ENCODE measurements around the gene SERGEF.

The SERGEF gene

DNA sequence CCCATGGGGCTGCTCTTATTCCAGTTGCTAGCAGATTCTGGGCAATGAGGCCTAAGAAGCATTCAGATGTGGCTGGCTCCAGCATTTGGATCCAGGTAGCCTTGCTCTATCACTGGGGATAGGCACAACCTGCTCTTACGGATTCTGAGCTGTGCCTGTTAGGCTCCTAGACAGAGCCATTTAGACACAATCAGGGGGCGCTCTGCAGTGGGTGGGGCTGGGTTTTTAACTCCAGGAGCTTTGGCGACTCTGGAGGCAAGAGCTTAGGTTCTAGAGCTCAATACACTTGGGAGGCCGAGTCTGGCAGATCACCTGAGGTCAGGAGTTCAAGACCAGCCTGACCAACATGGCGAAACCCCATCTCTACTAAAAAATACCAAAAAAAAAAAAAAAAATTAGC, 246.3 kb downstream of the SERGEF start:
- H2BK120ac ChIP-seq (ENCODE audit: low read depth, low read length): no peak overlapping the region
- H3K4ac ChIP-seq (ENCODE audit: low read depth, low read length): no peak overlapping the region
- H2BK15ac ChIP-seq (replicated peaks; ENCODE audit: low read depth): no peak overlapping the region
- H3K4me3 ChIP-seq (ENCODE audit: low read length): no peak overlapping the region
- no peak overlapping the region for H3K9ac ChIP-seq (ENCODE audit: low read length)
- H2BK5ac ChIP-seq (ENCODE audit: low read length): no peak overlapping the region
- no peak overlapping the region for H3K56ac ChIP-seq (ENCODE audit: low read length)
- no peaks in the 10 kb centered on the region for H3K79me1 ChIP-seq (ENCODE audit: low read length)
- no peak overlapping the region for H3K4me2 ChIP-seq (ENCODE audit: low read length)
- no peak overlapping the region for H2AK5ac ChIP-seq (ENCODE audit: low read length)
- H3K4me1 ChIP-seq (ENCODE audit: control insufficient read depth, low read depth, low read length): no peaks in the 10 kb centered on the region
- no peak overlapping the region for H3K27ac ChIP-seq (ENCODE audit: low read depth, low read length)
- no CpG with 5 or more reads among the region's 5 CpGs for WGBS (ENCODE audit: extremely low coverage, insufficient coverage, low lambda C conversion rate)
- no peak overlapping the region for H3K23ac ChIP-seq (ENCODE audit: low read length)
- H4K5ac ChIP-seq (ENCODE audit: low read length): no peak overlapping the region
- H3K79me2 ChIP-seq (ENCODE audit: control insufficient read depth, insufficient read depth, low read length): no peaks in the 10 kb centered on the region
- no peaks in the 10 kb centered on the region for H3K27me3 ChIP-seq (ENCODE audit: insufficient read depth, low read length, poor library complexity)
- no peak overlapping the region for H4K8ac ChIP-seq (ENCODE audit: low read depth, low read length)
- DNase-seq: no peak
- H3K36me3 ChIP-seq (ENCODE audit: control insufficient read depth, insufficient read depth, low read length): no peaks in the 10 kb centered on the region
- no peak overlapping the region for H3K18ac ChIP-seq (ENCODE audit: low read length)

GRCh38 chr11:17766073-17766359, 246.8 kb downstream of the SERGEF start:
- H2BK5ac ChIP-seq (ENCODE audit: low read length): no peak overlapping the region
- no peak overlapping the region for H3K56ac ChIP-seq (ENCODE audit: low read length)
- H3K79me1 ChIP-seq (ENCODE audit: low read length): no peaks in the 10 kb centered on the region
- H3K9ac ChIP-seq (ENCODE audit: low read length): no peak overlapping the region
- H3K18ac ChIP-seq (ENCODE audit: low read length): no peak overlapping the region
- no peak overlapping the region for H2BK15ac ChIP-seq (replicated peaks; ENCODE audit: low read depth)
- H4K5ac ChIP-seq (ENCODE audit: low read length): no peak overlapping the region
- no peak for DNase-seq
- H4K8ac ChIP-seq (ENCODE audit: low read depth, low read length): no peak overlapping the region
- no peaks in the 10 kb centered on the region for H3K4me1 ChIP-seq (ENCODE audit: control insufficient read depth, low read depth, low read length)
- H3K27ac ChIP-seq (ENCODE audit: low read depth, low read length): no peak overlapping the region
- no peaks in the 10 kb centered on the region for H3K27me3 ChIP-seq (ENCODE audit: insufficient read depth, low read length, poor library complexity)
- H3K36me3 ChIP-seq (ENCODE audit: control insufficient read depth, insufficient read depth, low read length): no peaks in the 10 kb centered on the region
- no peak overlapping the region for H3K23ac ChIP-seq (ENCODE audit: low read length)
- no peak overlapping the region for H2AK5ac ChIP-seq (ENCODE audit: low read length)
- no peak overlapping the region for H3K4me2 ChIP-seq (ENCODE audit: low read length)
- H3K4ac ChIP-seq (ENCODE audit: low read depth, low read length): no peak overlapping the region
- WGBS (ENCODE audit: extremely low coverage, insufficient coverage, low lambda C conversion rate): no CpG with 5 or more reads among the region's 8 CpGs
- no peaks in the 10 kb centered on the region for H3K79me2 ChIP-seq (ENCODE audit: control insufficient read depth, insufficient read depth, low read length)
- H2BK120ac ChIP-seq (ENCODE audit: low read depth, low read length): no peak overlapping the region
- no peak overlapping the region for H3K4me3 ChIP-seq (ENCODE audit: low read length)

GRCh38 chr11:17765356-17766072, 247.3 kb downstream of the SERGEF start:
- no peak overlapping the region for H3K27ac ChIP-seq (ENCODE audit: low read depth, low read length)
- no peak overlapping the region for H4K8ac ChIP-seq (ENCODE audit: low read depth, low read length)
- no peaks in the 10 kb centered on the region for H3K27me3 ChIP-seq (ENCODE audit: insufficient read depth, low read length, poor library complexity)
- no peak overlapping the region for H3K18ac ChIP-seq (ENCODE audit: low read length)
- no peak overlapping the region for H3K23ac ChIP-seq (ENCODE audit: low read length)
- H4K5ac ChIP-seq (ENCODE audit: low read length): no peak overlapping the region
- H3K56ac ChIP-seq (ENCODE audit: low read length): no peak overlapping the region
- no peaks in the 10 kb centered on the region for H3K79me1 ChIP-seq (ENCODE audit: low read length)
- no peak overlapping the region for H3K9ac ChIP-seq (ENCODE audit: low read length)
- no peak overlapping the region for H2BK5ac ChIP-seq (ENCODE audit: low read length)
- H2BK120ac ChIP-seq (ENCODE audit: low read depth, low read length): no peak overlapping the region
- no peak overlapping the region for H2AK5ac ChIP-seq (ENCODE audit: low read length)
- no peak overlapping the region for H3K4me2 ChIP-seq (ENCODE audit: low read length)
- no peaks in the 10 kb centered on the region for H3K4me1 ChIP-seq (ENCODE audit: control insufficient read depth, low read depth, low read length)
- no CpG with 5 or more reads among the region's 13 CpGs for WGBS (ENCODE audit: extremely low coverage, insufficient coverage, low lambda C conversion rate)
- H3K36me3 ChIP-seq (ENCODE audit: control insufficient read depth, insufficient read depth, low read length): no peaks in the 10 kb centered on the region
- no peak overlapping the region for H3K4ac ChIP-seq (ENCODE audit: low read depth, low read length)
- H3K4me3 ChIP-seq (ENCODE audit: low read length): no peak overlapping the region
- H2BK15ac ChIP-seq (replicated peaks; ENCODE audit: low read depth): no peak overlapping the region
- DNase-seq: peak; percentile 63
- no peaks in the 10 kb centered on the region for H3K79me2 ChIP-seq (ENCODE audit: control insufficient read depth, insufficient read depth, low read length)

GRCh38 chr11:17764446-17765218, 248.2 kb downstream of the SERGEF start:
- H3K9ac ChIP-seq (ENCODE audit: low read length): no peak overlapping the region
- no peak overlapping the region for H2BK120ac ChIP-seq (ENCODE audit: low read depth, low read length)
- no peak overlapping the region for H3K23ac ChIP-seq (ENCODE audit: low read length)
- no peaks in the 10 kb centered on the region for H3K27me3 ChIP-seq (ENCODE audit: insufficient read depth, low read length, poor library complexity)
- no peaks in the 10 kb centered on the region for H3K79me2 ChIP-seq (ENCODE audit: control insufficient read depth, insufficient read depth, low read length)
- H3K4me3 ChIP-seq (ENCODE audit: low read length): no peak overlapping the region
- no peaks in the 10 kb centered on the region for H3K79me1 ChIP-seq (ENCODE audit: low read length)
- WGBS (ENCODE audit: extremely low coverage, insufficient coverage, low lambda C conversion rate): no CpG with 5 or more reads among the region's 19 CpGs
- H3K4me2 ChIP-seq (ENCODE audit: low read length): no peak overlapping the region
- no peak overlapping the region for H3K56ac ChIP-seq (ENCODE audit: low read length)
- H3K27ac ChIP-seq (ENCODE audit: low read depth, low read length): peak overlapping the region; percentile 14
- no peaks in the 10 kb centered on the region for H3K4me1 ChIP-seq (ENCODE audit: control insufficient read depth, low read depth, low read length)
- H3K36me3 ChIP-seq (ENCODE audit: control insufficient read depth, insufficient read depth, low read length): no peaks in the 10 kb centered on the region
- H2BK5ac ChIP-seq (ENCODE audit: low read length): no peak overlapping the region
- no peak for DNase-seq
- H2BK15ac ChIP-seq (replicated peaks; ENCODE audit: low read depth): no peak overlapping the region
- no peak overlapping the region for H2AK5ac ChIP-seq (ENCODE audit: low read length)
- no peak overlapping the region for H4K8ac ChIP-seq (ENCODE audit: low read depth, low read length)
- no peak overlapping the region for H3K18ac ChIP-seq (ENCODE audit: low read length)
- no peak overlapping the region for H3K4ac ChIP-seq (ENCODE audit: low read depth, low read length)
- H4K5ac ChIP-seq (ENCODE audit: low read length): no peak overlapping the region

DNA sequence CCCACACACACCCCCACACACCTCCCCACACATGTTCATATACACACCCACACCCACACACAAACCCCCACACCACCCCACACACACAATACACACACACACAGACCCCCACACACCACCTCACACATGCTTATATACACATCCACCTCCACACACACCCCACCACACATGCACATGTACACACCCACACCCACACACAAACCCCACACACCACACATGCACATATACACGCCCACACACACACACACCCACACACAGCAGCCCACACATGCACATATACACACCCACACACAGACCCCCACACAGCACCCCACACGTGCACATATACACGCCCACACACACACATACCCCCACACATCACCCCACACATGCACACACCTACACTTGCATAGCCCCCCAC, 249.1 kb downstream of the SERGEF start:
- H3K4me3 ChIP-seq (ENCODE audit: low read length): no peak overlapping the region
- H3K56ac ChIP-seq (ENCODE audit: low read length): no peak overlapping the region
- no peaks in the 10 kb centered on the region for H3K27me3 ChIP-seq (ENCODE audit: insufficient read depth, low read length, poor library complexity)
- H3K79me1 ChIP-seq (ENCODE audit: low read length): no peaks in the 10 kb centered on the region
- H3K9ac ChIP-seq (ENCODE audit: low read length): no peak overlapping the region
- H2BK5ac ChIP-seq (ENCODE audit: low read length): no peak overlapping the region
- H3K18ac ChIP-seq (ENCODE audit: low read length): no peak overlapping the region
- H3K79me2 ChIP-seq (ENCODE audit: control insufficient read depth, insufficient read depth, low read length): no peaks in the 10 kb centered on the region
- H4K8ac ChIP-seq (ENCODE audit: low read depth, low read length): no peak overlapping the region
- H3K4me1 ChIP-seq (ENCODE audit: control insufficient read depth, low read depth, low read length): no peaks in the 10 kb centered on the region
- no peak for DNase-seq
- no peak overlapping the region for H3K4me2 ChIP-seq (ENCODE audit: low read length)
- no peak overlapping the region for H2BK120ac ChIP-seq (ENCODE audit: low read depth, low read length)
- WGBS (ENCODE audit: extremely low coverage, insufficient coverage, low lambda C conversion rate): no CpG with 5 or more reads among the region's 3 CpGs
- no peak overlapping the region for H2AK5ac ChIP-seq (ENCODE audit: low read length)
- no peak overlapping the region for H3K23ac ChIP-seq (ENCODE audit: low read length)
- H3K36me3 ChIP-seq (ENCODE audit: control insufficient read depth, insufficient read depth, low read length): no peaks in the 10 kb centered on the region
- no peak overlapping the region for H4K5ac ChIP-seq (ENCODE audit: low read length)
- H2BK15ac ChIP-seq (replicated peaks; ENCODE audit: low read depth): no peak overlapping the region
- no peak overlapping the region for H3K4ac ChIP-seq (ENCODE audit: low read depth, low read length)
- no peak overlapping the region for H3K27ac ChIP-seq (ENCODE audit: low read depth, low read length)

Data from mesendoderm (in vitro differentiated cells).